GM12878 (cell line): ENCODE measurements around the gene VPS45. TPM values are rescaled to one million over a fixed set of nuclear protein-coding genes. Genes with fewer than 3 reads are reported as not detected.

ENCODE experiments used
- ATAC-seq: fragments of 200-7000 bp; cut with Tn5 transposase; 3 replicates; pipeline ENCODE4 v1.9.1; 2020; ENCODE audit warnings: mild to moderate bottlenecking, moderate library complexity
- BruUV-seq: library from RNA; stranded (reverse); fragments of 400-500 nt; replicated peaks from 2 replicates; lab custom pipeline; 2021; lab: Mats Ljungman, UMichigan
- CTCF ChIA-PET: fragments of 300-600 bp; sonication (Branson Sonifier 250); formaldehyde crosslinking; extraction: SDS; loops from one replicate; lab custom pipeline; 2021; ENCODE audit warnings: inconsistent platforms; lab: Yijun Ruan, JAX
- POLR2A ChIA-PET: fragments of 350-600 bp; formaldehyde crosslinking; extraction: SDS; loops from one replicate; lab custom pipeline; 2021; ENCODE audit warnings: inconsistent platforms; lab: Charles Lee
- RAD21 ChIA-PET: fragments of 300-600 bp; sonication (Branson Sonifier 250); formaldehyde crosslinking; loops from one replicate; lab custom pipeline; 2023; ENCODE audit warnings: antibody characterized with exemption; ENCODE audit not compliant: unreplicated experiment; lab: Charles Lee
- SMC1A ChIA-PET: fragments of 300-600 bp; sonication (Branson Sonifier 250); formaldehyde crosslinking; loops from one replicate; lab custom pipeline; 2023; ENCODE audit not compliant: unreplicated experiment, uncharacterized antibody; lab: Charles Lee
- DNase-seq: peaks from one replicate; pipeline ENCODE4 v3.0.0-alpha.2; 2011; ENCODE audit warnings: low read depth, low spot score
- FAIRE-seq: peaks from 3 replicates; lab custom pipeline; 2011; peaks lifted over from hg19 to GRCh38; lab: Jason Lieb, UNC
- H2AFZ ChIP-seq: 2 replicates; pipeline ENCODE4 v1.6.0; 2011; ENCODE audit warnings: low read depth, low read length, control low read depth; ENCODE audit not compliant: control insufficient read depth
- H3K27ac ChIP-seq: 2 replicates; pipeline ENCODE4 v1.5.1; 2011; ENCODE audit warnings: control low read depth; ENCODE audit not compliant: control insufficient read depth, insufficient read depth
- H3K27me3 ChIP-seq, 2 experiments: replicated peaks in 1 of 2; 2 replicates each; pipeline versions ENCODE4 v1.6.0 to v1.6.1; 2011; ENCODE audit warnings: low read length in 1 of 2; ENCODE audit not compliant: control insufficient read depth in 2 of 2, insufficient read depth in 2 of 2
- H3K36me3 ChIP-seq, 2 experiments: 2 replicates each; pipeline ENCODE4 v1.5.1; 2011; ENCODE audit warnings: low read length in 1 of 2; ENCODE audit not compliant: control insufficient read depth in 2 of 2, insufficient read depth in 2 of 2
- H3K4me1 ChIP-seq: 2 replicates; pipeline ENCODE4 v1.6.1; 2011; ENCODE audit warnings: mild to moderate bottlenecking, low read length, moderate library complexity, mixed read lengths; ENCODE audit not compliant: control insufficient read depth, insufficient read depth
- H3K4me2 ChIP-seq: 2 replicates; pipeline ENCODE4 v1.6.0; 2011; ENCODE audit warnings: control low read depth; ENCODE audit not compliant: control insufficient read depth, insufficient read depth
- H3K4me3 ChIP-seq: fragments of 200-600 bp; sonication (generic); 2 replicates; pipeline ENCODE4 v1.5.1; 2016
- H3K79me2 ChIP-seq: 2 replicates; pipeline ENCODE4 v1.6.0; 2011; ENCODE audit warnings: low read length; ENCODE audit not compliant: control insufficient read depth, insufficient read depth
- H3K9ac ChIP-seq: 2 replicates; pipeline ENCODE4 v1.8.0; 2011; ENCODE audit warnings: low read length, control low read depth, mixed read lengths; ENCODE audit not compliant: control insufficient read depth, insufficient read depth
- H3K9me3 ChIP-seq: replicated peaks from 3 replicates; pipeline ENCODE4 v1.5.1; 2011; ENCODE audit warnings: mild to moderate bottlenecking, low read length; ENCODE audit not compliant: control insufficient read depth, insufficient read depth
- H4K20me1 ChIP-seq: 2 replicates; pipeline ENCODE4 v1.6.0; 2011; ENCODE audit not compliant: control insufficient read depth, insufficient read depth
- IKZF2 ChIP-seq, 2 experiments: fragments of 450-650 bp; IDR thresholded peaks; 2 replicates each; pipeline ENCODE4 v1.6.1; 2017; ENCODE audit warnings: mild to moderate bottlenecking in 2 of 2, moderate library complexity in 2 of 2
- NKRF ChIP-seq: fragments of 450-650 bp; conservative IDR thresholded peaks from 2 replicates; pipeline ENCODE4 v1.6.1; 2017; ENCODE audit warnings: mild to moderate bottlenecking, moderate library complexity
- WGBS: methylation state at CpG from one replicate; pipeline ENCODE4 v1.1.6; 2016; ENCODE audit warnings: low lambda C conversion rate; ENCODE audit not compliant: insufficient replicate concordance, insufficient coverage; ENCODE audit errors: missing lambda C conversion rate; 5-methylcytosine and 5-hydroxymethylcytosine counted together
- in situ Hi-C: fragments of 300-500 bp; cut with MboI; formaldehyde crosslinking; loops from 9 replicates; pipeline ENCODE4 v1.14.3; 2018; ENCODE audit warnings: mixed read lengths
- intact Hi-C: fragments of 100-400 bp; cut with micrococcal nuclease; formaldehyde crosslinking; loops from one replicate; pipeline ENCODE4 v1.14.2; 2022; ENCODE audit not compliant: unreplicated experiment
- polyA plus RNA-seq, 11 experiments: library from polyadenylated mRNA; depleted of rRNA in 4 of 11; unstranded in 6 of 11; stranded (reverse) in 5 of 11; fragments of >200 nt; fragmentation: Nextera tagmentation in 4 of 11; fragmentation: Illumina TruSeq in 1 of 11; extraction: Ambion mirVana in 4 of 11; extraction: Trizol in 1 of 11; gene quantifications; 1 replicate in 1 of 11; 2 replicates in 10 of 11; pipeline versions ENCODE4 v1.2.1 to v1.2.3, GENCODE V29; 2011 to 2016; ENCODE audit warnings: inconsistent platforms in 2 of 11, missing spikeins in 2 of 11, low read depth in 1 of 11
- total RNA-seq, 4 experiments: library from RNA; depleted of rRNA in 3 of 4; stranded (reverse); fragments of >200 nt in 3 of 4; fragmentation: Illumina TruSeq in 1 of 4; extraction: Trizol in 1 of 4; gene quantifications; 2 replicates each; pipeline versions ENCODE4 v1.2.1 to v1.2.3, GENCODE V29; 2013 to 2021

Gene VPS45
- total and polyA plus RNA-seq, 10 of the 15 experiments (the other 5 are each of a cell fraction or from before 2014, with no cell fraction given): 24.4 to 48.7 (median 34.5) TPM

- TSS peak; percentile 98 for BruUV-seq
- peak overlapping the region; percentile 56 for H3K4me3 ChIP-seq
- peaks cover 81% of the 10 kb centered on the region for H3K4me1 ChIP-seq
- no peaks in the 10 kb centered on the region for H3K9me3 ChIP-seq
- in situ Hi-C loops: no loop called here
- TF ChIP-seq NKRF: 0 out of 2 replicates have a peak, but pooled peaks have one; percentile 3
- TF ChIP-seq IKZF2 (IDR thresholded peaks at IDR 0.05): no peak
- WGBS: 0% methylated on average over 4 of the region's 4 CpGs
- intact Hi-C loops: no loop called here
- peak overlapping the region; percentile 100 for H3K27ac ChIP-seq
- DNase-seq (no peak), FAIRE-seq (no peak), ATAC-seq (no peak)
- H2AFZ ChIP-seq: no peak overlapping the region
- H3K36me3 ChIP-seq: peaks cover 0 to 11% of the 10 kb centered on the region in 2 experiments
- no peaks in the 10 kb centered on the region for H4K20me1 ChIP-seq
- peak overlapping the region; percentile 94 for H3K4me2 ChIP-seq
- peak overlapping the region; percentile 94 for H3K9ac ChIP-seq
- ChIA-PET CTCF (interaction anchor here (0.6 to 19.2 kb wide), 7 partner anchors 8 to 200 kb away, joined by 3 to 577 read pairs (median 10); partner anchors contain the start of genes PLEKHO1 and VPS45), POLR2A (interaction anchor here (0.8 to 8.9 kb wide), 11 partner anchors 12 to 319 kb away, joined by 3 to 120 read pairs (median 6); partner anchors contain the start of genes PLEKHO1 and VPS45), SMC1A (interaction anchor here (0.6 to 15.5 kb wide), 15 partner anchors 12 to 313 kb away, joined by 3 to 338 read pairs (median 5); partner anchors contain the start of genes PLEKHO1 and VPS45), RAD21 (interaction anchor here (0.9 to 15.1 kb wide), 7 partner anchors 12 to 201 kb away, joined by 3 to 287 read pairs (median 7); partner anchors contain the start of gene PLEKHO1)
- no peaks in the 10 kb centered on the region for H3K27me3 ChIP-seq
- peaks cover 40% of the 10 kb centered on the region for H3K79me2 ChIP-seq
Measured at GRCh38 chr1:150162582-150162861, 94.9 kb downstream of the VPS45 start.
